ENCODE results near the gene BZW1.

The BZW1 gene

GRCh38 chr2:200862532-200863000 lies 50.9 kb downstream of the BZW1 start:
- no peak for TF ChIP-seq CEBPB (IDR thresholded peaks at IDR 0.05)
- TF ChIP-seq NFIC (IDR thresholded peaks at IDR 0.05) = no peak
- no peak for TF ChIP-seq FOXM1 (IDR thresholded peaks at IDR 0.05; ENCODE audit: borderline replicate concordance, low read depth)
- TF ChIP-seq MAX (IDR thresholded peaks at IDR 0.05) = no peak
- TF ChIP-seq REST (IDR thresholded peaks at IDR 0.05; ENCODE audit: low read depth) = no peak
- no peak for TF ChIP-seq RAD21 (IDR thresholded peaks at IDR 0.05; ENCODE audit: low read depth)
- TF ChIP-seq YY1 (IDR thresholded peaks at IDR 0.05; ENCODE audit: low read depth) = no peak
- no peak for TF ChIP-seq EP300 (IDR thresholded peaks at IDR 0.05; ENCODE audit: borderline replicate concordance)
- TF ChIP-seq EGR1 (IDR thresholded peaks at IDR 0.05) = no peak
- TF ChIP-seq TEAD4 (IDR thresholded peaks at IDR 0.05) = no peak
- TF ChIP-seq, protein P1, sequence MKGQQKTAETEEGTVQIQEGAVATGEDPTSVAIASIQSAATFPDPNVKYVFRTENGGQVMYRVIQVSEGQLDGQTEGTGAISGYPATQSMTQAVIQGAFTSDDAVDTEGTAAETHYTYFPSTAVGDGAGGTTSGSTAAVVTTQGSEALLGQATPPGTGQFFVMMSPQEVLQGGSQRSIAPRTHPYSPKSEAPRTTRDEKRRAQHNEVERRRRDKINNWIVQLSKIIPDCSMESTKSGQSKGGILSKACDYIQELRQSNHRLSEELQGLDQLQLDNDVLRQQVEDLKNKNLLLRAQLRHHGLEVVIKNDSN (IDR thresholded peaks at IDR 0.05) = no peak
- no peak for TF ChIP-seq TCF12 (IDR thresholded peaks at IDR 0.05; ENCODE audit: low read depth)
- no peak for TF ChIP-seq ZBTB7A (IDR thresholded peaks at IDR 0.05; ENCODE audit: low read depth)
- no peak for TF ChIP-seq TAF1 (IDR thresholded peaks at IDR 0.05; ENCODE audit: low read depth)
- TF ChIP-seq CREB1 (IDR thresholded peaks at IDR 0.05; ENCODE audit: low read depth) = no peak

DNA sequence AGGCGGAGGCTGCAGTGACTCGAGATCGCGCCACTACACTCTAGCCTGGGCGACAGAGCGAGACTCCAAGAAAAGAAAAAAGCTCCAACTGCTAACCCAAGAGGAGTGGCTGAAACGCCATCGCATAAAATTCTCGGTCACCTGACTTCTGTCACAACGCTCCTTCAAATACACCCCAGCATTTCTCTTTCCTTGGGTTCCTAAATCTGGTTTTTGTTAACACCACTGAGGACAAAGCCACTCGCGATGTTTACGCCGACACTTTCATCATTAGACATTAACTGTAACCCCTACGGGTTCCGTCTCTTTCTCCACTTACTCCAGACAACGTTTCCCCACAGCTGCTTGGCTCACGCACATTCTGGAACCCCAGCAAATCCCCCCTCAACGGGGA lies 52.1 kb downstream of the BZW1 start:
- TF ChIP-seq EP300 (IDR thresholded peaks at IDR 0.05; ENCODE audit: borderline replicate concordance) = no peak
- TF ChIP-seq TAF1 (IDR thresholded peaks at IDR 0.05; ENCODE audit: low read depth) = no peak
- TF ChIP-seq TEAD4 (IDR thresholded peaks at IDR 0.05) = no peak
- no peak for TF ChIP-seq ZBTB7A (IDR thresholded peaks at IDR 0.05; ENCODE audit: low read depth)
- TF ChIP-seq, protein P1 (IDR thresholded peaks at IDR 0.05) = no peak
- TF ChIP-seq FOXM1 (IDR thresholded peaks at IDR 0.05; ENCODE audit: borderline replicate concordance, low read depth) = no peak
- TF ChIP-seq RAD21 (IDR thresholded peaks at IDR 0.05; ENCODE audit: low read depth) = no peak
- no peak for TF ChIP-seq YY1 (IDR thresholded peaks at IDR 0.05; ENCODE audit: low read depth)
- no peak for TF ChIP-seq NFIC (IDR thresholded peaks at IDR 0.05)
- no peak for TF ChIP-seq TCF12 (IDR thresholded peaks at IDR 0.05; ENCODE audit: low read depth)
- no peak for TF ChIP-seq REST (IDR thresholded peaks at IDR 0.05; ENCODE audit: low read depth)
- no peak for TF ChIP-seq CREB1 (IDR thresholded peaks at IDR 0.05; ENCODE audit: low read depth)
- TF ChIP-seq CEBPB (IDR thresholded peaks at IDR 0.05) = no peak
- TF ChIP-seq MAX (IDR thresholded peaks at IDR 0.05) = no peak
- no peak for TF ChIP-seq EGR1 (IDR thresholded peaks at IDR 0.05)

- TF ChIP-seq TAF1 (IDR thresholded peaks at IDR 0.05; ENCODE audit: low read depth) (peak; percentile 80), REST (IDR thresholded peaks at IDR 0.05; ENCODE audit: low read depth) (no peak; the same call in 1 of the 2 replicates), EP300 (IDR thresholded peaks at IDR 0.05; ENCODE audit: borderline replicate concordance) (no peak), TCF12 (IDR thresholded peaks at IDR 0.05; ENCODE audit: low read depth) (peak; percentile 50; the same call in 1 of the 2 replicates), EGR1 (IDR thresholded peaks at IDR 0.05) (peak; percentile 87), CEBPB (IDR thresholded peaks at IDR 0.05) (no peak; the same call in 1 of the 2 replicates), ZBTB7A (IDR thresholded peaks at IDR 0.05; ENCODE audit: low read depth) (no peak), MAX (IDR thresholded peaks at IDR 0.05) (peak; percentile 91), RAD21 (IDR thresholded peaks at IDR 0.05; ENCODE audit: low read depth) (no peak), NFIC (IDR thresholded peaks at IDR 0.05) (no peak), YY1 (IDR thresholded peaks at IDR 0.05; ENCODE audit: low read depth) (peak; percentile 98), CREB1 (IDR thresholded peaks at IDR 0.05; ENCODE audit: low read depth) (peak; percentile 93), FOXM1 (IDR thresholded peaks at IDR 0.05; ENCODE audit: borderline replicate concordance, low read depth) (no peak; the same call in 1 of the 2 replicates), TEAD4 (IDR thresholded peaks at IDR 0.05) (peak; percentile 93)
- TF ChIP-seq, protein P1 (IDR thresholded peaks at IDR 0.05) = peak; percentile 31; the same call in 1 of the 2 replicates
Observed at GRCh38 chr2:200864176-200865034, 52.7 kb downstream of the BZW1 start, which contains the start of gene CLK1. Gene CLK1, minus strand, starts transcription at chr2:200864658. Its CDS starts 2,796 bp downstream, at chr2:200861862.

Measured in Ishikawa (cell line).